Measurements from ENCODE around the gene GRHPR. TPM values are rescaled to one million over a fixed set of nuclear protein-coding genes. Genes with fewer than 3 reads are reported as not detected.
"Not testable (repeated sequence)": the region's sequence is repeated elsewhere in the genome, so short reads cannot be mapped to it uniquely, and the experiment has no call there.

The GRHPR gene
- total RNA-seq, 1 donor from 2014 or later: 106 TPM

DNA sequence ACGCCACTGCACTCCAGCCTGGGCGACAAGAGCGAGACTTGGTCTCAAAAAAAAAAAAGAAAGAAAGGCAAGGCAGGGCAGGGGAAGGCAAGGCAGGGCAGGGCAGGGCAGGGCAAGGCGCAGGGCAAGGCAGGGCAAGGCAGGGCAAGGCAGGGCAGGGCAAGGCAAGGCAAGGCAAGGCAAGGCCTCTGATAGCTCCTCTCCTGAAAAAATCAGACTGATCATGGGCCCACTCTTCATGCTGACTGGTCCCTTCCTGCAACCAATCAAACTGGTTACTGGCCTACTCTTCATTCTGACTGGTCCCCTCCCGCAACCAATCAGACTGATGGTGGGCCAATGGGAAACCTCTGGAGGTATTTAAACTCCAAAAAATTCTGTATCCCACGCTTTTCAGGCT is 46.1 kb downstream of the GRHPR start:
- Mint-ChIP-seq H3K4me1 (peaks cover 32% of the 10 kb centered on the region), H3K36me3 (peaks cover 2% of the 10 kb centered on the region), H3K4me3 (no peak overlapping the region), H3K27ac (no peak overlapping the region), H3K9me3 (peaks cover 3% of the 10 kb centered on the region), H3K27me3 (ENCODE audit: low read depth) (no peaks in the 10 kb centered on the region)
- DNase-seq (ENCODE audit: low spot score in 2 of 2, unreplicated experiment in 2 of 2): no peak
- TF ChIP-seq, protein P1, sequence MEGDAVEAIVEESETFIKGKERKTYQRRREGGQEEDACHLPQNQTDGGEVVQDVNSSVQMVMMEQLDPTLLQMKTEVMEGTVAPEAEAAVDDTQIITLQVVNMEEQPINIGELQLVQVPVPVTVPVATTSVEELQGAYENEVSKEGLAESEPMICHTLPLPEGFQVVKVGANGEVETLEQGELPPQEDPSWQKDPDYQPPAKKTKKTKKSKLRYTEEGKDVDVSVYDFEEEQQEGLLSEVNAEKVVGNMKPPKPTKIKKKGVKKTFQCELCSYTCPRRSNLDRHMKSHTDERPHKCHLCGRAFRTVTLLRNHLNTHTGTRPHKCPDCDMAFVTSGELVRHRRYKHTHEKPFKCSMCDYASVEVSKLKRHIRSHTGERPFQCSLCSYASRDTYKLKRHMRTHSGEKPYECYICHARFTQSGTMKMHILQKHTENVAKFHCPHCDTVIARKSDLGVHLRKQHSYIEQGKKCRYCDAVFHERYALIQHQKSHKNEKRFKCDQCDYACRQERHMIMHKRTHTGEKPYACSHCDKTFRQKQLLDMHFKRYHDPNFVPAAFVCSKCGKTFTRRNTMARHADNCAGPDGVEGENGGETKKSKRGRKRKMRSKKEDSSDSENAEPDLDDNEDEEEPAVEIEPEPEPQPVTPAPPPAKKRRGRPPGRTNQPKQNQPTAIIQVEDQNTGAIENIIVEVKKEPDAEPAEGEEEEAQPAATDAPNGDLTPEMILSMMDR (IDR thresholded peaks at IDR 0.05; ENCODE audit: unreplicated experiment): no peak

DNA sequence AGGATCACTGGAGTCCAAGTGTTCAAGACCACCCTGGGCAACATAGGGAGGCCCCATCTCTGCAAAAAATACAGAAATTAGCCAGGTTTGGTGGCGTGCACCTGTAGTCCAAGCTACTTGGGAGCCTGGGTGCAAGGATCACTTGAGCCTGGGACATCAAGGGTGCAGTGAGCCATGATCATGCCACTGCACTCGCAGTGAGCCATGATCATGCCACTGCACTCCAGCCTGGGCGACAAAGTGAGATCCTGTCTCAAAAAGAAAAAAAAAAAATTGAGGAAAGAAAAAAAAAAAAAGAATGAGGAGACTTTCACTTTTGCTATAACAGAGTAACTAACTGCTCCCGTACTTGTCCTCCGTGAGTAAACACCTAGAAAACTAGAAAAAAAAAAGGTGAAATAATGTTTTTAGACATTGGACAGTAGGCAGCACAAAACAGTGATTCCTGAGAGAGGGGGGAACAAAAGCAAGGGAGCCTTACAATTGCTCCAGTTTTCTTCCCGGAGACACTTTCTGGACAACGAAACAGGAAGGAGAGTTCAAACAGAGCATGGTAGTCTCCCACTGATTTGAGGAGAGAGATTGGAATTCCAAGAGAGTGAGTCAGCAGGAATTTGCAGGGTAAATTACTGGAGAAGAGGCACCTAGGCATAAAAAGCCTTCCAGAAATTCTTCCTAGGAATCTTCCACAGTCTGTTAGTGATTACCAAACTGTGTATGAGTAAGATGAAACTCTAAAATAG is 49.6 kb downstream of the GRHPR start:
- TF ChIP-seq, protein P1 (IDR thresholded peaks at IDR 0.05; ENCODE audit: unreplicated experiment): no peak
- Mint-ChIP-seq H3K27ac (peak overlapping the region; percentile 98), H3K4me3 (peak overlapping the region; percentile 58), H3K36me3 (peaks cover 3% of the 10 kb centered on the region), H3K9me3 (peaks cover 11% of the 10 kb centered on the region), H3K27me3 (ENCODE audit: low read depth) (peaks cover 3% of the 10 kb centered on the region), H3K4me1 (peaks cover 18% of the 10 kb centered on the region)
- DNase-seq (ENCODE audit: low spot score in 2 of 2, unreplicated experiment in 2 of 2): no peak

DNA sequence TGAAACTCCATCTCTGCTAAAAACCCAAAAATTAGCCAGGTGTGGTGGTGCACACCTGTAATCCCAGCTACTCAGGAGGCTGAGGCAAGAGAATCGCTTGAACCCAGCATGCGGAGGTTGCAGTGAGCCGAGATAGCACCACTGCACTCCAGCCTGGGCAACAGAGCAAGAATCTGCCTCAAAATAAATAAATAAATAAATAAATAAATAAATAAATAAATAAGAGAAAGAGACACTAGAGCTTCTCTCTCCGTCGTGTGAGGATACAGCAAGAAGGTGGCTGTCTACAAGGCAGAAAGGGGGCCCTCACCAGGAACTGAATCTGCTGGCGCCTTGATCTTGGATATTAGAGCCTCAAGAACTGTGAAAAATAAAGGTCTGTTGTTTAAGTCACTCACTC is 51.5 kb downstream of the GRHPR start:
- H3K27me3 Mint-ChIP-seq (ENCODE audit: low read depth); H3K36me3 Mint-ChIP-seq; DNase-seq (ENCODE audit: low spot score in 2 of 2, unreplicated experiment in 2 of 2); H3K27ac Mint-ChIP-seq; H3K4me3 Mint-ChIP-seq: not testable (repeated sequence)
- Mint-ChIP-seq H3K4me1 (peaks cover 18% of the 10 kb centered on the region), H3K9me3 (peaks cover 11% of the 10 kb centered on the region)

DNA sequence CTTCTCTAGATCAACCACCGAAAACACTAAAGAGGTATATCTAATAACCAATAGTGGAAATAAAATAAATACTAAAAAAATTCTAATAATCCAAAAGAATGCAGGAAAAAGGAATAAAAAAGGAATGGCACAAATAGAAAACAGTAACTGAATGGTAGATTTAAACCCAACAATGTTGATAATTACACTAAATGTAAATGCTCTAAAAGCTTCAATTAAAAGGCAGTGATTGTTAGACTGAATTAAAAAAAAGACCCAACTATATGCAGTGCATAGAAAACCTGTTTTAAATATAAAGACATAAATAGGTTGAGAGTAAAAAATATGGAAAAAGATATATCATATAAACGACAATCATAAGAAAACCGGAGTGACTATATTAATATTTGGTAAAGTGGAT is 51.9 kb downstream of the GRHPR start:
- no peak for DNase-seq (ENCODE audit: low spot score in 2 of 2, unreplicated experiment in 2 of 2)
- no peak overlapping the region for H3K27ac Mint-ChIP-seq
- no peak overlapping the region for H3K4me3 Mint-ChIP-seq
- peaks cover 4% of the 10 kb centered on the region for H3K27me3 Mint-ChIP-seq (ENCODE audit: low read depth)
- H3K36me3 Mint-ChIP-seq: peaks cover 3% of the 10 kb centered on the region
- H3K4me1 Mint-ChIP-seq: peaks cover 18% of the 10 kb centered on the region
- TF ChIP-seq, protein P1 (IDR thresholded peaks at IDR 0.05; ENCODE audit: unreplicated experiment): no peak
- H3K9me3 Mint-ChIP-seq: peaks cover 11% of the 10 kb centered on the region

DNA sequence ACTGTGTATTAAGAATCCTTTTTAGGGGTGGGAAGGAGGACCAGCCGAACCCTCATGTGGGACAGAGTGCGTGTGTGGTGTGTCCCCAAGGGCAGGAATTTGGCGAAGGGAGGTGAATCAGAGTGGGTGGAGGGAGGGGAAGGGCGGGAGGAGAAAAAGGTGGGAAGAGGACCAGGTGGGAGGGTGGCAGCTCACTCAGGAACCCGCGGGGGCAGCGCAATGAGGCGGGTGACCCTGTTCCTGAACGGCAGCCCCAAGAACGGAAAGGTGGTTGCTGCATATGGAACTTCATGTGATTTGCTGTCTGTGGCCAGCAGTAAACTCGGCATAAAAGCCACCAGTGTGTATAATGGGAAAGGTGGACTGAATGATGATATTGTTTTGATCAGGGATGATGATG is 54.4 kb downstream of the GRHPR start:
- Mint-ChIP-seq H3K27me3 (ENCODE audit: low read depth) (peaks cover 4% of the 10 kb centered on the region), H3K36me3 (peaks cover 3% of the 10 kb centered on the region), H3K27ac (no peak overlapping the region), H3K9me3 (peaks cover 11% of the 10 kb centered on the region), H3K4me1 (peaks cover 7% of the 10 kb centered on the region), H3K4me3 (no peak overlapping the region)
- TF ChIP-seq, protein P1 (IDR thresholded peaks at IDR 0.05; ENCODE audit: unreplicated experiment): no peak
- no peak for DNase-seq (ENCODE audit: low spot score in 2 of 2, unreplicated experiment in 2 of 2)

DNA sequence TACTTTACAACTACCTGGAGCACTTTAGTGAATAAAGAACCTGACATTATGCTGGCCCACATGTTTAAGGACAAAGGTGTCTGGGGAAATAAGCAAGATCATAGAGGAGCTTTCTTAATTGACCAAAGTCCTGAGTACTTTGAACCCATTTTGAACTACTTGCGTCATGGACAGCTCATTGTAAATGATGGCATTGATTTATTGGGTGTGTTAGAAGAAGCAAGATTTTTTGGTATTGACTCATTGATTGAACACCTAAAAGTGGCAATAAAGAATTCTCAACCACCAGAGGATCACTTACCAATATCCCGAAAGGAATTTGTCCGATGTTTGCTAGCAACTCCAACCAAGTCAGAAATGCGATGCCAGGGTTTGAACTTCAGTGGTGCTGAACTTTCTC is 54.9 kb downstream of the GRHPR start:
- not testable (repeated sequence) for H3K27me3 Mint-ChIP-seq (ENCODE audit: low read depth)

DNA sequence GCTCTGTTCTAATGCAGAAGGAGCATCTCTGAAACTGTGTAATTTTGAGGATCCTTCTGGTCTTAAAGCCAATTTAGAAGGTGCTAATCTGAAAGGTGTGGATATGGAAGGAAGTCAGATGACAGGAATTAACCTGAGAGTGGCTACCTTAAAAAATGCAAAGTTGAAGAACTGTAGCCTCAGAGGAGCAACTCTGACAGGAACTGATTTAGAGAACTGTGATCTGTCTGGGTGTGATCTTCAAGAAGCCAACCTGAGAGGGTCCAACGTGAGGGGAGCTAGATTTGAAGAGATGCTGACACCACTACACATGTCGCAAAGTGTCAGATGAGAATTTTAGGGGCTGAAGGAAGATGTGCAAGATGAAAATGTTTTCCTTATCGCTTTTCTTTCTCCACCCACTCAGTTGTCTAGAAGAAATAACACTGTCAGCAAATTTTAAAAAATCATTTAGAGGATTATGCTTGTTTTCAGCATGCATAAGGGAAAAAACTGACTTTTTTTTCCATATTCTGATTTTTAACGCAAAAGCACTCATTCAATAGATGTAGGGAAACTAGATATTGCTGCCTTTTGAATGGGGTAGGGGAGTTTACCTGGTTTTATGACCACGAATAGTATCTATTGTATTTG is 55.6 kb downstream of the GRHPR start:
- not testable (repeated sequence) for H3K27me3 Mint-ChIP-seq (ENCODE audit: low read depth); H3K4me1 Mint-ChIP-seq; H3K27ac Mint-ChIP-seq; DNase-seq (ENCODE audit: low spot score in 2 of 2, unreplicated experiment in 2 of 2); H3K4me3 Mint-ChIP-seq; H3K36me3 Mint-ChIP-seq
- peaks cover 11% of the 10 kb centered on the region for H3K9me3 Mint-ChIP-seq

More for the DNA sequence above, 54.9 kb downstream of the GRHPR start:
- not testable (repeated sequence) for DNase-seq (ENCODE audit: low spot score in 2 of 2, unreplicated experiment in 2 of 2); H3K4me1 Mint-ChIP-seq; H3K36me3 Mint-ChIP-seq; H3K27ac Mint-ChIP-seq; H3K4me3 Mint-ChIP-seq
- peaks cover 11% of the 10 kb centered on the region for H3K9me3 Mint-ChIP-seq
